H54 (cell line): ENCODE measurements around the gene MAS1.

ENCODE experiments used
- DNase-seq: peaks from one replicate; pipeline ENCODE4 v3.0.0; 2011; ENCODE audit warnings: low spot score, mixed read lengths; ENCODE audit not compliant: insufficient read length
- FAIRE-seq: peaks from 3 replicates; lab custom pipeline; 2011; peaks lifted over from hg19 to GRCh38; lab: Jason Lieb, UNC
- POLR2A ChIP-seq: IDR thresholded peaks from 2 replicates; pipeline ENCODE4 v1.6.1; 2011; ENCODE audit warnings: low read depth, mild to moderate bottlenecking, low read length

Gene MAS1

GRCh38 chr6:159893064-159893463 lies 2.3 kb downstream of the MAS1 start:
- no peak for TF ChIP-seq POLR2A
- no peak for FAIRE-seq
- no peak for DNase-seq

- no peak for TF ChIP-seq POLR2A
- FAIRE-seq (no peak), DNase-seq (no peak)
Observed at GRCh38 chr6:159894991-159895390, 4.2 kb downstream of the MAS1 start.

GRCh38 chr6:159897603-159898002 lies 6.8 kb downstream of the MAS1 start:
- DNase-seq (no peak), FAIRE-seq (no peak)
- no peak for TF ChIP-seq POLR2A

GRCh38 chr6:159898519-159898918 lies 7.7 kb downstream of the MAS1 start:
- no peak for TF ChIP-seq POLR2A
- FAIRE-seq, result no peak
- no peak for DNase-seq

GRCh38 chr6:159899994-159900745 lies 9.4 kb downstream of the MAS1 start:
- peak; percentile 38 for DNase-seq
- no peak for FAIRE-seq

GRCh38 chr6:159902620-159903019 lies 11.8 kb downstream of the MAS1 start:
- DNase-seq (no peak), FAIRE-seq (no peak)
- no peak for TF ChIP-seq POLR2A

More at GRCh38 chr6:159899994-159900745, 9.4 kb downstream of the MAS1 start:
- no peak for TF ChIP-seq POLR2A

- TF ChIP-seq POLR2A, result no peak
- no peak for FAIRE-seq
- no peak for DNase-seq
Observed at GRCh38 chr6:159904497-159904911, 13.7 kb downstream of the MAS1 start.

- TF ChIP-seq POLR2A, result no peak
- FAIRE-seq (no peak), DNase-seq (no peak)
Observed at GRCh38 chr6:159906400-159906799, 15.6 kb downstream of the MAS1 start.

GRCh38 chr6:159908535-159908934 lies 17.7 kb downstream of the MAS1 start:
- FAIRE-seq (no peak), DNase-seq (no peak)
- no peak for TF ChIP-seq POLR2A

GRCh38 chr6:159908979-159909378 lies 18.2 kb downstream of the MAS1 start:
- no peak for TF ChIP-seq POLR2A
- FAIRE-seq (no peak), DNase-seq (no peak)

GRCh38 chr6:159910342-159910741 lies 19.6 kb downstream of the MAS1 start:
- no peak for TF ChIP-seq POLR2A
- FAIRE-seq (no peak), DNase-seq (no peak)

- FAIRE-seq (no peak), DNase-seq (no peak)
- TF ChIP-seq POLR2A, result no peak
Observed at GRCh38 chr6:159913375-159913774, 22.6 kb downstream of the MAS1 start.

GRCh38 chr6:159913862-159914564 lies 23.2 kb downstream of the MAS1 start:
- DNase-seq (no peak), FAIRE-seq (no peak)
- no peak for TF ChIP-seq POLR2A

GRCh38 chr6:159914565-159914923 lies 23.8 kb downstream of the MAS1 start:
- no peak for TF ChIP-seq POLR2A
- FAIRE-seq, result no peak
- DNase-seq, result no peak

- FAIRE-seq, result no peak
- DNase-seq, result no peak
- TF ChIP-seq POLR2A, result no peak
Observed at GRCh38 chr6:159915397-159915796, 24.6 kb downstream of the MAS1 start.
